Measurements from ENCODE around the gene ADORA3.

The ADORA3 gene

DNA sequence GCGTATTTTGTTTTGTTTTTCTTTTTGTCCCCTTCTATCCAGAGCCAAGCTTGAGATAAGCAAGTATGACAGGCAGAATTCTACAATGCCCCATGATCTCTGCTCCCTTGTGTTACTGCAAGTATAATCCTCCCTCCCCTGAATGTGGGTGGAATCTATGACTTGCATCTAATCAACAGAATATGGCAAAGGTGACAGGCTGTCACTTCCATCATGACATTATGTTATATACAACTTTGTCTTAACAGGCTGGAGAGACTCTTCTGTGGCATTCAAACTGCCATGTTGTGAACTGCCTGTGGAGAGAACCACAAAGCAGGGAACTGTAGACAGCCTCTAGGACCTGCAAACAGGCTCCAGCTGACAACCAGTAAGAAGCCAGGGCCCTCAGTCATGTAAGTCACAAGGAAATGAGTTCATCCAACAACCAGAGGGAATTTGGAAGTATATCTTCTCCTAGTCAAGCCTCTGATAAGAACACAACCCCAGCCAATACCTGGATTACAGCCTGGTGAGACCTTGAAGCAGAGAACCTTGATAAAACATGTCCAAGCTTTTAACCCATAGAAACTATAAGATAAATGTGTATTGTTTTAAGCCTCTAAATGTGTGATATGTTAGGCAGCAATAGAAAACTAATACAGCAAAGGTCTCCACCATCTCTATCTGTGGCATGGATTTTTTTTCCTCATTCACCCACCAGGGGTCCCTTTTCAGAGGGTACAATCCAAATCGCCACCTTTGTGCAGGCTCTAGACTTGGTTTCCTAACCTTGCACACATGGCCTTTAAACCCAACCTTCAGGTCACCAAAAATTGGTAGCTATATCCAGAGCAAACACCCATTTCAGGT lies 35.3 kb downstream of the ADORA3 start:
- Histone ChIP-seq H3K4me1 (ENCODE audit: control insufficient read depth in 1 of 2, insufficient read depth in 2 of 2, low read length in 2 of 2) (peaks cover 0 to 4% of the 10 kb centered on the region in 2 donors), H3K4me3 (ENCODE audit: low read depth in 1 of 2, low read length in 2 of 2) (no peak overlapping the region), H3K9ac (ENCODE audit: low read depth in 1 of 2, low read length in 2 of 2) (no peak overlapping the region), H3K27ac (ENCODE audit: low read depth, low read length) (no peak overlapping the region), H3K36me3 (ENCODE audit: control insufficient read depth in 1 of 2, insufficient read depth in 2 of 2, low read length in 2 of 2) (peaks cover 11 to 23% of the 10 kb centered on the region in 2 donors), H3K27me3 (ENCODE audit: control insufficient read depth in 1 of 2, insufficient read depth in 2 of 2, low read length in 2 of 2) (no peaks in the 10 kb centered on the region), H3K9me3 (ENCODE audit: control insufficient read depth in 1 of 2, low read length in 2 of 2) (no peaks in the 10 kb centered on the region)

DNA sequence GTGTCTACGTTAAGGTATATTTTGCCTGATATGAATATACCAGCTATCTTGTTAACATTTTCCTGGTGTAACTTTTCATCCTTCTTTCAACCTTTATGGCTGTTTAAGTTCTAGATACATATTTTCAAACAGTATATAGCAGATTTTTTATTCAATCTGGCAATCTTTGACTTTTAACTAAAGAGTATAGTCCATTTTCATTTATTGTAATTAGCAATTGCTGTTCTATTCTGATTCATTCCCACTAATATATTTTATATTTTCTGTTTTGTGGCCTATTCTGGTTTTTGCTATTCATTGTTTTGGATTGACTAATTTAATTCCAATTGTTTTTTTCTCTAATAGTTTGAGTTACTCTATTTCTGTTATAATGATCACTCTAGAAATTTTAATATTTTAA lies 37.0 kb downstream of the ADORA3 start:
- Histone ChIP-seq H3K4me3 (ENCODE audit: low read depth in 1 of 2, low read length in 2 of 2) (no peak overlapping the region), H3K27ac (ENCODE audit: low read depth, low read length) (no peak overlapping the region), H3K36me3 (ENCODE audit: control insufficient read depth in 1 of 2, insufficient read depth in 2 of 2, low read length in 2 of 2) (peaks cover 18 to 40% of the 10 kb centered on the region in 2 donors), H3K27me3 (ENCODE audit: control insufficient read depth in 1 of 2, insufficient read depth in 2 of 2, low read length in 2 of 2) (no peaks in the 10 kb centered on the region), H3K9ac (ENCODE audit: low read depth in 1 of 2, low read length in 2 of 2) (no peak overlapping the region), H3K9me3 (ENCODE audit: control insufficient read depth in 1 of 2, low read length in 2 of 2) (no peaks in the 10 kb centered on the region), H3K4me1 (ENCODE audit: control insufficient read depth in 1 of 2, insufficient read depth in 2 of 2, low read length in 2 of 2) (peaks cover 0 to 4% of the 10 kb centered on the region in 2 donors)

DNA sequence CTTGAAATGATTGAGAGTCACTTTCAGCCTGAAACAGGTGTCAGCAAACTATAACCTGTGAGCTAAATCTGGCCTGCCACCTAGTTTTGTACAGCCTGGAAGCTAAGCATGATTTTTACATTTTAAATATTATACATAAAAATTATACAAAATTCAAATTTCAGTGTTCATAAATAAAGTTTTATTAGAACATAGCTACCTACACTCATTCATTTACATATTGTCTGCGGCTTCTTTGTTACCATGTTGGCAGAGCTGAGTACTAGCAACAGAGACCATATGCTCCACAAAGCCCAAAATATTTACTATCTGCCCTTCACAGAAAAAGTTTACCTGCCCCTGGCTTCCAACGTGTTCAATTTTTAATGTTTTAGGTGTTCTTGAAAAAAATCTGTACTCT lies 37.7 kb downstream of the ADORA3 start:
- H3K27me3 ChIP-seq (ENCODE audit: control insufficient read depth in 1 of 2, insufficient read depth in 2 of 2, low read length in 2 of 2) = no peaks in the 10 kb centered on the region

DNA sequence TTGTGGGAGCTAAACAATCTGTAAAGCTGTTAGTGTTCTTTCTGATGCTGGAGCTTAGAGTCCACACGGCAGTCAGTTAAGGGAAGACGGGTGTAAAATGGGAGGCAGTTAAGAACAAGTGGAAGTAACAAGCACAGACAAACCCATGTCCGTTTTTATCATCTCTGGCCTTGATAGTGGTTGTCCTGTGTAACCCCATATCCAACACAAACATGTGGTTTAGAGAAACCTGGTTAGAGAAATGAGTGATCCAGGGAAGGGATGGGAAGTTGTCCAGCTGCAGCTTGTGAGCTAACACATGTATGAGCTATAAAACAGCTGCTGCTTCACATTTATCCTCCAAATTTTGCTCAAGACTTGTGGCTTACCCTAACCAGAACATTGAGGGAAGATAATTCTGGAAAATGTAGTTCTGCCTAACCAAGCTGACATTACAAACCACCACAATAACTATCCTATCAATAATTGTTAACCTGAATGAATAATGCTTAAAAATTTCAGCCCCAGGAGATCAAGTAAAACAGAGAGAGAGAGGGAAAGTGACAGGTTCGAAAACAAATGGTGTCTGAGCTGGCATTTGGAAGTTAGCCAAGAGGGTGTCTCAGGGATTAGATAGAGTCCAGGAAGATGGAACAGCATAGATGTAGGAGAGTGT lies 40.3 kb downstream of the ADORA3 start:
- Histone ChIP-seq H3K4me1 (ENCODE audit: control insufficient read depth in 1 of 2, insufficient read depth in 2 of 2, low read length in 2 of 2) (no peaks in the 10 kb centered on the region), H3K4me3 (ENCODE audit: low read depth in 1 of 2, low read length in 2 of 2) (no peak overlapping the region), H3K27ac (ENCODE audit: low read depth, low read length) (no peak overlapping the region), H3K27me3 (ENCODE audit: control insufficient read depth in 1 of 2, insufficient read depth in 2 of 2, low read length in 2 of 2) (no peaks in the 10 kb centered on the region), H3K36me3 (ENCODE audit: control insufficient read depth in 1 of 2, insufficient read depth in 2 of 2, low read length in 2 of 2) (peaks cover 25 to 51% of the 10 kb centered on the region in 2 donors), H3K9ac (ENCODE audit: low read depth in 1 of 2, low read length in 2 of 2) (no peak overlapping the region), H3K9me3 (ENCODE audit: control insufficient read depth in 1 of 2, low read length in 2 of 2) (no peaks in the 10 kb centered on the region)

More for the DNA sequence above, 37.7 kb downstream of the ADORA3 start:
- Histone ChIP-seq H3K36me3 (ENCODE audit: control insufficient read depth in 1 of 2, insufficient read depth in 2 of 2, low read length in 2 of 2) (peaks cover 18 to 45% of the 10 kb centered on the region in 2 donors), H3K9me3 (ENCODE audit: control insufficient read depth in 1 of 2, low read length in 2 of 2) (no peaks in the 10 kb centered on the region), H3K4me3 (ENCODE audit: low read depth in 1 of 2, low read length in 2 of 2) (no peak overlapping the region), H3K4me1 (ENCODE audit: control insufficient read depth in 1 of 2, insufficient read depth in 2 of 2, low read length in 2 of 2) (peaks cover 0 to 2% of the 10 kb centered on the region in 2 donors), H3K27ac (ENCODE audit: low read depth, low read length) (no peak overlapping the region), H3K9ac (ENCODE audit: low read depth in 1 of 2, low read length in 2 of 2) (no peak overlapping the region)

DNA sequence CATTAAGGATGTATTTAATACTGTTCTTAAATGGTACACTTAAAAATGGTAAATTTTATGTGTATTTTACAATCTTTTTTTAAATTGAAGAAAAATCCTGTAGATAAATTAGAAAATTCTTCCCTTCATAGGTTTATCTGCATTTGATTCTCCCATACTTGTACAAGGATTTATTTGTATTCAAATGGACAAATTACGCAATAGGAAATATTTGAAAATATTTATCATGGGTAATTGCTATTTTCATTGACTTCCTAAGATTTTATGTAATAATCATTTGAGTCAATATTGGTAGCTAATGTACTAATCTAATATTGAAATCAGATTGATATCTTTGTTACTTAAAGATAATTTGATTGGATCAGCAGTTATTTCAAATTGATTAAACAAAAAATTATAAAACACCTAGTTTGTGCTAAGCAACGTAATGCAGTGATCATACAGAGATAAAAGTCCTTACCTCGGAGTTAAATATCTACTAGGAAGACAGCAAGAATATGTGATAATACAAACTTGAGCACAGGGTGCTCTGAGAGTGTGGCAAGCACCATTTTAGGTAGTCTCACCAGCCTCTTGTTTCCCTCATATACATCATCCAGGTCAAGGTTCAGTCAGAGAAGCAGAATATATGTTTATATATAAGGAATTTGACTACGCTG lies 40.9 kb downstream of the ADORA3 start:
- Histone ChIP-seq H3K9me3 (ENCODE audit: control insufficient read depth in 1 of 2, low read length in 2 of 2) (no peaks in the 10 kb centered on the region), H3K36me3 (ENCODE audit: control insufficient read depth in 1 of 2, insufficient read depth in 2 of 2, low read length in 2 of 2) (peaks cover 27 to 53% of the 10 kb centered on the region in 2 donors), H3K27ac (ENCODE audit: low read depth, low read length) (no peak overlapping the region), H3K4me1 (ENCODE audit: control insufficient read depth in 1 of 2, insufficient read depth in 2 of 2, low read length in 2 of 2) (no peaks in the 10 kb centered on the region), H3K27me3 (ENCODE audit: control insufficient read depth in 1 of 2, insufficient read depth in 2 of 2, low read length in 2 of 2) (no peaks in the 10 kb centered on the region), H3K4me3 (ENCODE audit: low read depth in 1 of 2, low read length in 2 of 2) (no peak overlapping the region), H3K9ac (ENCODE audit: low read depth in 1 of 2, low read length in 2 of 2) (no peak overlapping the region)

DNA sequence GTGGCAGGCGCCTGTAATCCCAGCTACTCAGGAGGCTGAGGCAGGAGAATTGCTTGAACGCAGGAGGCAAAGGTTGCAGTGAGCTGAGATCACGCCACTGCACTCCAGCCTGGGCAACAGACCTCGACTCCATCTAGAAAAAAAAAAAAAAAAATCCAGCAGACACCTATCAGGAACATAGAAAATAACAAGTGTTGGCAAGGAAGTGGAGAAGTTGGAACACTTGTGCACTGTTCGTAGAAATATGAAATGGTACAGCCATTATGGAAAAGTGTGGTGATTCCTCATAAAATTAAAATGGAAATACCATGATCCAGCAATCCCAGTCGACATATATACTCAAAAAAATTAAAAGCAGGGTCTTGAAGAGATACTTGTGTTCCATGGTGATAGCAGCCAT lies 41.7 kb downstream of the ADORA3 start:
- H3K4me3 ChIP-seq (ENCODE audit: low read depth in 1 of 2, low read length in 2 of 2) = no peak overlapping the region
- no peak overlapping the region for H3K9ac ChIP-seq (ENCODE audit: low read depth in 1 of 2, low read length in 2 of 2)
- no peaks in the 10 kb centered on the region for H3K9me3 ChIP-seq (ENCODE audit: control insufficient read depth in 1 of 2, low read length in 2 of 2)
- H3K27me3 ChIP-seq (ENCODE audit: control insufficient read depth in 1 of 2, insufficient read depth in 2 of 2, low read length in 2 of 2) = no peaks in the 10 kb centered on the region
- peaks cover 30 to 55% of the 10 kb centered on the region in 2 donors for H3K36me3 ChIP-seq (ENCODE audit: control insufficient read depth in 1 of 2, insufficient read depth in 2 of 2, low read length in 2 of 2)
- no peak overlapping the region for H3K27ac ChIP-seq (ENCODE audit: low read depth, low read length)
- no peaks in the 10 kb centered on the region for H3K4me1 ChIP-seq (ENCODE audit: control insufficient read depth in 1 of 2, insufficient read depth in 2 of 2, low read length in 2 of 2)

DNA sequence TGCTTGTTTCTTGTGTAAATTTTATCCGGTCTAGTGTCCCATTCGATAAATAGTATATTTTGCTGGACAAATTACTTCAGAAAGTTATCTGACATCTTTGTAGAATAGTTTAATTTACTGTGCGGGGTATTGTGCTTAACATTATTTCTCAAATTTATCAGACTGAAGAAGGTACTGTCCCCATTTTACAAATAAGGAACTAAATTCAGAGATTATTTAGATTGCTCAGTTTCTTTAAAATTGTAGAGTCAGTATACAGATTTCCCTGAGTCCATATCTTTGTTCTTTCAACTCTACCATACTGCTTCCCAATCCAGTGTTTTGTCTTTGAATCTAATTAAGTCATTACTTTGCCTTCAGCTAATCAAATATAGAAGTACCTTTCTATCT lies 47.8 kb downstream of the ADORA3 start:
- Histone ChIP-seq H3K27me3 (ENCODE audit: control insufficient read depth in 1 of 2, insufficient read depth in 2 of 2, low read length in 2 of 2) (no peaks in the 10 kb centered on the region), H3K27ac (ENCODE audit: low read depth, low read length) (no peak overlapping the region), H3K9ac (ENCODE audit: low read depth in 1 of 2, low read length in 2 of 2) (no peak overlapping the region), H3K4me1 (ENCODE audit: control insufficient read depth in 1 of 2, insufficient read depth in 2 of 2, low read length in 2 of 2) (peaks cover 16 to 31% of the 10 kb centered on the region in 2 donors), H3K36me3 (ENCODE audit: control insufficient read depth in 1 of 2, insufficient read depth in 2 of 2, low read length in 2 of 2) (peaks cover 33 to 63% of the 10 kb centered on the region in 2 donors), H3K4me3 (ENCODE audit: low read depth in 1 of 2, low read length in 2 of 2) (no peak overlapping the region), H3K9me3 (ENCODE audit: control insufficient read depth in 1 of 2, low read length in 2 of 2) (no peaks in the 10 kb centered on the region)

DNA sequence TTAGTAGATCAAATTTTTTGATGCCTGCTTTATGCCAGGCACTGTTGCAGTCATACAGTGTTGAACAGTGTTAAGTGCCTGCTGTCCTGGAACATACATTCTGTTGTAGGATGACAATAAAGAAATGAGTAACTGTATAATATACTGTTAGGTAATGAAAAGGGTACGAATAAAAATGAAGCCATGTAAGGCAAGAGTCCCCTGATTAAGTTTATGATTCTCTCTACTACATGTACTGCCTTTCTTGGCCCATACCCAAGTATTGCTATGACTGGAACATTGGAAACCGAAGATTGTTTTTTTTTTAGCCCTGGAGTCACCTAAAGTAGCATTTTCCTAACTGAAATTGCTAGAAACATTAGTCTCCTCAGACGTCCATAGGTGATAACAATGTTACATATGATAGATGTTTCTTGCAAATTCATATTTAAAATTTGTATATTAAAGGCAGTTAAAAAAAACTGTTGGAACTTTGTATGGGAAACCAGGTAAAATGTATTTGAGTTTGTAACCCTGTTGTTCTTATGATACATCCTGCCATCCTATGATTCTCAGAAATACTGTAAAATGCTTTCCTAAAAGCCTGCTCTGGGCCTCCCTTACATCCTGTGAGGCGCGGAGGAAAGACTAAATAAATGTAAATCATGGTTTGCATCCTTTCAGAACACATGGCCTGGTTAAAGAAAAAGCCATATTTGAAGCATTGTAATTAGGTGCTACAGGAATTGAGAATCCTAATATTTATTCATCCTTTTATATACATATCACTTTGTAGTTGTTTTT lies 48.4 kb downstream of the ADORA3 start:
- Histone ChIP-seq H3K27ac (ENCODE audit: low read depth, low read length) (no peak overlapping the region), H3K27me3 (ENCODE audit: control insufficient read depth in 1 of 2, insufficient read depth in 2 of 2, low read length in 2 of 2) (no peaks in the 10 kb centered on the region), H3K4me1 (ENCODE audit: control insufficient read depth in 1 of 2, insufficient read depth in 2 of 2, low read length in 2 of 2) (peaks cover 22 to 36% of the 10 kb centered on the region in 2 donors), H3K9me3 (ENCODE audit: control insufficient read depth in 1 of 2, low read length in 2 of 2) (no peaks in the 10 kb centered on the region), H3K9ac (ENCODE audit: low read depth in 1 of 2, low read length in 2 of 2) (no peak overlapping the region), H3K36me3 (ENCODE audit: control insufficient read depth in 1 of 2, insufficient read depth in 2 of 2, low read length in 2 of 2) (peaks cover 33 to 63% of the 10 kb centered on the region in 2 donors), H3K4me3 (ENCODE audit: low read depth in 1 of 2, low read length in 2 of 2) (no peak overlapping the region)

DNA sequence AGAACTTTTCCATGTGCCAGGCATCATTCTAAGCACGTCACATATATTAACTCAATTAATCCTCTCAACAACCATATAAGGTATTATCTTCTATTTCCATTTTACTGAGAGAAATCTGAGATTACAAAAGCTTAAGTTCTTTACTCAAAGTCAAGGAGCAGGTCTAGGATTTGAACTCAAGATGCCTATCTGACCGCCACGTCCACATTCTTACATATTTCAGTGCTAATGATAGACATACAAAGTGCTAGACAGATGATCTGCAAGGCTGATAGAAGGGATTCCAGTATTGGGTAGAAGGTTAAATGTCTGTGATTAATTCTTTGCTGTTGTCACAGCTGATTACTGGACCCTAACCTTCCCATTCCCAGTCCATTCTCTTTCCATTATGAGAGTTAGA lies 49.7 kb downstream of the ADORA3 start:
- no peak overlapping the region for H3K27ac ChIP-seq (ENCODE audit: low read depth, low read length)
- H3K9ac ChIP-seq (ENCODE audit: low read depth in 1 of 2, low read length in 2 of 2) = no peak overlapping the region
- peaks cover 25 to 38% of the 10 kb centered on the region in 2 donors for H3K4me1 ChIP-seq (ENCODE audit: control insufficient read depth in 1 of 2, insufficient read depth in 2 of 2, low read length in 2 of 2)
- peaks cover 27 to 49% of the 10 kb centered on the region in 2 donors for H3K36me3 ChIP-seq (ENCODE audit: control insufficient read depth in 1 of 2, insufficient read depth in 2 of 2, low read length in 2 of 2)
- H3K27me3 ChIP-seq (ENCODE audit: control insufficient read depth in 1 of 2, insufficient read depth in 2 of 2, low read length in 2 of 2) = no peaks in the 10 kb centered on the region
- no peak overlapping the region for H3K4me3 ChIP-seq (ENCODE audit: low read depth in 1 of 2, low read length in 2 of 2)
- H3K9me3 ChIP-seq (ENCODE audit: control insufficient read depth in 1 of 2, low read length in 2 of 2) = no peaks in the 10 kb centered on the region

Measured in duodenal mucosa (tissue), 2 donors.